NT2/D1 (cell line): ENCODE results near the gene DLG2.

ENCODE experiments used
- YY1 ChIP-seq: IDR thresholded peaks from 2 replicates; pipeline ENCODE4 v1.6.1; 2011; ENCODE audit not compliant: insufficient read length, insufficient read depth
- ZNF274 ChIP-seq: IDR thresholded peaks from 2 replicates; pipeline ENCODE4 v1.6.1; 2011; ENCODE audit warnings: mild to moderate bottlenecking, low read depth, low read length

- TF ChIP-seq ZNF274, result no peak
- no peak for TF ChIP-seq YY1
Observed at GRCh38 chr11:83613767-83614121, 2013.4 kb downstream of the DLG2 start.
